IMR-90 (cell line): ENCODE data around the gene TNK1. TPM values are rescaled to one million over a fixed set of nuclear protein-coding genes. Genes with fewer than 3 reads are reported as not detected.

Source experiments
- ATAC-seq: fragments of 200-7000 bp; cut with Tn5 transposase; 2 replicates; pipeline ENCODE4 v1.9.1; 2020; ENCODE audit warnings: low read depth, mild to moderate bottlenecking, moderate library complexity
- BruUV-seq: library from RNA; stranded (reverse); fragments of 400-500 nt; replicated peaks from 2 replicates; lab custom pipeline; 2021; lab: Mats Ljungman, UMichigan
- CTCF ChIA-PET: fragments of 300-600 bp; formaldehyde crosslinking; extraction: SDS; loops from one replicate; lab custom pipeline; 2021; ENCODE audit warnings: antibody characterized with exemption; lab: Yijun Ruan, JAX
- POLR2A ChIA-PET: fragments of 300-600 bp; sonication (Branson Sonifier 250); formaldehyde crosslinking; loops from one replicate; lab custom pipeline; 2022; ENCODE audit warnings: antibody characterized with exemption; ENCODE audit not compliant: unreplicated experiment; lab: Charles Lee
- DNase-seq: peaks from one replicate; pipeline ENCODE4 v3.0.0; 2013
- H2AFZ ChIP-seq: replicated peaks from 2 replicates; pipeline ENCODE3; 2013; ENCODE audit warnings: low read length, mild to moderate bottlenecking; ENCODE audit not compliant: poor library complexity
- H2AK5ac ChIP-seq: 2 replicates; pipeline ENCODE4 v1.6.1; 2013; ENCODE audit warnings: low read depth, low read length, inconsistent platforms
- H2AK9ac ChIP-seq: replicated peaks from 2 replicates; pipeline ENCODE3; 2013; ENCODE audit warnings: mild to moderate bottlenecking, low read depth, low read length, moderate library complexity; ENCODE audit not compliant: poor library complexity
- H2BK120ac ChIP-seq: 2 replicates; pipeline ENCODE4 v1.6.1; 2013; ENCODE audit warnings: low read depth, low read length, inconsistent platforms
- H2BK15ac ChIP-seq: 3 replicates; pipeline ENCODE4 v1.6.1; 2013; ENCODE audit warnings: low read depth, low read length, inconsistent platforms
- H2BK20ac ChIP-seq: 2 replicates; pipeline ENCODE4 v1.6.1; 2013; ENCODE audit warnings: low read depth, mild to moderate bottlenecking, inconsistent platforms, low read length, moderate library complexity
- H2BK5ac ChIP-seq: 2 replicates; pipeline ENCODE4 v1.6.1; 2013; ENCODE audit warnings: mild to moderate bottlenecking, low read depth, low read length, inconsistent platforms; ENCODE audit not compliant: poor library complexity, severe bottlenecking
- H3K14ac ChIP-seq: replicated peaks from 2 replicates; pipeline ENCODE4 v1.6.1; 2013; ENCODE audit warnings: low read depth, low read length, inconsistent platforms
- H3K18ac ChIP-seq: 2 replicates; pipeline ENCODE4 v1.6.1; 2013; ENCODE audit warnings: low read depth, low read length, control low read depth
- H3K23ac ChIP-seq: 2 replicates; pipeline ENCODE4 v1.6.1; 2013; ENCODE audit warnings: low read depth, low read length, inconsistent platforms
- H3K27ac ChIP-seq: 2 replicates; pipeline ENCODE4 v1.5.1; 2013; ENCODE audit warnings: mild to moderate bottlenecking, control low read depth, low read length; ENCODE audit not compliant: insufficient read depth
- H3K27me3 ChIP-seq: 2 replicates; pipeline ENCODE4 v1.6.1; 2013; ENCODE audit warnings: low read length; ENCODE audit not compliant: control insufficient read depth, insufficient read depth
- H3K36me3 ChIP-seq: 2 replicates; pipeline ENCODE4 v1.6.1; 2013; ENCODE audit warnings: low read length, mixed read lengths; ENCODE audit not compliant: control insufficient read depth, insufficient read depth
- H3K4ac ChIP-seq: 2 replicates; pipeline ENCODE4 v1.6.1; 2013; ENCODE audit warnings: low read depth, low read length, inconsistent platforms
- H3K4me1 ChIP-seq: 2 replicates; pipeline ENCODE4 v1.6.1; 2013; ENCODE audit warnings: low read length, mixed read lengths; ENCODE audit not compliant: control insufficient read depth, insufficient read depth
- H3K4me2 ChIP-seq: 2 replicates; pipeline ENCODE4 v1.6.1; 2013; ENCODE audit warnings: low read depth, mild to moderate bottlenecking, control low read depth, low read length, moderate library complexity
- H3K4me3 ChIP-seq: 2 replicates; pipeline ENCODE4 v1.5.1; 2013; ENCODE audit warnings: low read depth, mild to moderate bottlenecking, control low read depth, low read length, moderate library complexity; ENCODE audit not compliant: insufficient read depth
- H3K56ac ChIP-seq: 2 replicates; pipeline ENCODE4 v1.6.1; 2013; ENCODE audit warnings: low read length, inconsistent platforms; ENCODE audit not compliant: insufficient read depth; ENCODE audit errors: extremely low read depth
- H3K79me1 ChIP-seq, 2 experiments: 2 replicates each; pipeline ENCODE4 v1.6.1; 2013; ENCODE audit warnings: low read length in 2 of 2, inconsistent platforms in 1 of 2, low read depth in 1 of 2
- H3K9ac ChIP-seq: 2 replicates; pipeline ENCODE4 v1.6.1; 2013; ENCODE audit warnings: low read depth, low read length, control low read depth
- H3K9me1 ChIP-seq: 2 replicates; pipeline ENCODE4 v1.6.1; 2013; ENCODE audit warnings: low read length, inconsistent platforms; ENCODE audit not compliant: insufficient read depth
- H3K9me3 ChIP-seq: 2 replicates; pipeline ENCODE4 v1.6.1; 2013; ENCODE audit warnings: low read length; ENCODE audit not compliant: control insufficient read depth, insufficient read depth
- H4K20me1 ChIP-seq: 2 replicates; pipeline ENCODE4 v1.6.1; 2013; ENCODE audit warnings: low read length, inconsistent platforms; ENCODE audit not compliant: insufficient read depth
- H4K5ac ChIP-seq: 2 replicates; pipeline ENCODE4 v1.6.1; 2013; ENCODE audit warnings: mild to moderate bottlenecking, low read depth, low read length, control low read depth
- H4K8ac ChIP-seq, 2 experiments: 2 replicates each; pipeline ENCODE4 v1.6.1; 2013; ENCODE audit warnings: low read depth in 2 of 2, low read length in 2 of 2, control low read depth in 1 of 2, inconsistent platforms in 1 of 2
- H4K91ac ChIP-seq: 2 replicates; pipeline ENCODE4 v1.6.1; 2013; ENCODE audit warnings: low read depth, low read length, inconsistent platforms; ENCODE audit not compliant: insufficient read depth
- MXI1 ChIP-seq: IDR thresholded peaks from 2 replicates; pipeline ENCODE4 v1.6.1; 2012; ENCODE audit warnings: low read depth, mild to moderate bottlenecking, low read length, moderate library complexity, borderline replicate concordance
- RCOR1 ChIP-seq: IDR thresholded peaks from 2 replicates; pipeline ENCODE4 v1.6.1; 2012; ENCODE audit warnings: mild to moderate bottlenecking, low read length, improper control_type of control experiment; ENCODE audit not compliant: insufficient replicate concordance
- SMC3 ChIP-seq: fragments of 150-350 bp; IDR thresholded peaks from 2 replicates; pipeline ENCODE4 v1.6.1; 2016; ENCODE audit warnings: low read depth, mild to moderate bottlenecking, antibody characterized with exemption, low read length, moderate library complexity
- WGBS, 2 experiments: methylation state at CpG; one replicate each; pipeline versions ENCODE4 v1.1.5 to v1.1.7; 2013; ENCODE audit warnings: missing lambda C conversion rate in 2 of 2; ENCODE audit not compliant: insufficient read length in 1 of 2; ENCODE audit errors: extremely low coverage in 2 of 2; 5-methylcytosine and 5-hydroxymethylcytosine counted together
- dilution Hi-C: fragments of 300-500 bp; cut with HindIII; formaldehyde crosslinking; loops from one replicate; pipeline ENCODE4 v1.14.3; 2018; ENCODE audit warnings: low sequenced_read_pairs; ENCODE audit not compliant: unreplicated experiment
- in situ Hi-C: fragments of 300-500 bp; cut with MboI; formaldehyde crosslinking; loops from 3 replicates; pipeline ENCODE4 v1.14.3; 2019; ENCODE audit warnings: low sequenced_read_pairs, inconsistent platforms, mixed read lengths
- intact Hi-C: fragments of 100-400 bp; cut with micrococcal nuclease; formaldehyde crosslinking; loops from 2 replicates; pipeline ENCODE4 v1.10.0; 2022
- polyA plus RNA-seq, 3 experiments: library from polyadenylated mRNA; depleted of rRNA; stranded (reverse); fragments of >200 nt; gene quantifications; 2 replicates each; pipeline ENCODE4 v1.2.3, GENCODE V29; 2012; ENCODE audit warnings: low replicate concordance in 1 of 3
- total RNA-seq: library from RNA; depleted of rRNA; stranded (reverse); fragments of >200 nt; gene quantifications from 2 replicates; pipeline ENCODE4 v1.2.3, GENCODE V29; 2012

The TNK1 gene
- total and polyA plus RNA-seq, 2 of the 4 experiments (the other 2 are of a cell fraction), result 0.44 to 0.54 TPM

- peak overlapping the region; percentile 86 for H3K4ac ChIP-seq
- peak overlapping the region; percentile 15 to 74; a peak in 3 of 4 replicates for H4K8ac ChIP-seq
- H4K91ac ChIP-seq, result peak overlapping the region; percentile 61
- H3K27me3 ChIP-seq, result no peaks in the 10 kb centered on the region
- peak overlapping the region; percentile 64 for H3K56ac ChIP-seq
- dilution Hi-C loops (no loop called here), in situ Hi-C loops (no loop called here), intact Hi-C loops (loop anchor here (2.0 kb wide), 2 partner anchors 31 to 55 kb away; no protein-coding TSS in a partner anchor)
- H2BK120ac ChIP-seq, result peak overlapping the region; percentile 60
- BruUV-seq, result no TSS peak
- peak overlapping the region; percentile 70; the same call in 1 of the 2 replicates for H3K18ac ChIP-seq
- ATAC-seq, result no peak
- peak overlapping the region; percentile 18; the same call in 1 of the 2 replicates for H4K5ac ChIP-seq
- H3K36me3 ChIP-seq, result peaks cover 22% of the 10 kb centered on the region
- H2BK15ac ChIP-seq, result no peak overlapping the region
- H2AK5ac ChIP-seq, result peak overlapping the region; percentile 85
- POLR2A ChIA-PET, result interaction anchor here (0.6 to 0.7 kb wide), 2 partner anchors 15 to 32 kb away, joined by 3 to 8 read pairs; partner anchors contain the start of gene SPEM1
- no peak for TF ChIP-seq RCOR1
- TF ChIP-seq MXI1, result peak; percentile 19; the same call in 1 of the 2 replicates
- TF ChIP-seq SMC3, result 0 out of 2 replicates have a peak, but pooled peaks have one; percentile 2
- peak overlapping the region; percentile 96 for H3K4me2 ChIP-seq
- H2BK20ac ChIP-seq, result no peak overlapping the region
- peak overlapping the region; percentile 94 for H3K14ac ChIP-seq
- H2AFZ ChIP-seq, result peak overlapping the region; percentile 94
- CTCF ChIA-PET, result interaction anchor here (1.1 kb wide), 1 partner anchor 31 kb away, joined by 3 read pairs; no protein-coding TSS in a partner anchor
- peaks cover 7% of the 10 kb centered on the region for H4K20me1 ChIP-seq
- peaks cover 11 to 54% of the 10 kb centered on the region in 2 experiments for H3K79me1 ChIP-seq
- DNase-seq, result no peak
- H3K27ac ChIP-seq, result peak overlapping the region; percentile 73
- H3K4me1 ChIP-seq, result peaks cover 9% of the 10 kb centered on the region
- whole genome bisulfite sequencing, 2 experiments, result 5% methylated on average over 4 of the region's 38 CpGs; no CpG with 5 or more reads in 1 of the 2 experiments
- H3K9me3 ChIP-seq, result no peaks in the 10 kb centered on the region
- H2AK9ac ChIP-seq, result peak overlapping the region; percentile 100
- H3K23ac ChIP-seq, result peak overlapping the region; percentile 97
- H3K4me3 ChIP-seq, result peak overlapping the region; percentile 94
- peak overlapping the region; percentile 59 for H2BK5ac ChIP-seq
- peak overlapping the region; percentile 90 for H3K9ac ChIP-seq
- 0 out of 2 replicates have a peak, but pooled peaks cover 4% of the 10 kb centered on the region for H3K9me1 ChIP-seq
Observed at GRCh38 chr17:7405350-7406234, 24.7 kb downstream of the TNK1 start.
